ENCODE measurements around the gene WNT7A. TPM values are rescaled to one million over a fixed set of nuclear protein-coding genes. Genes with fewer than 3 reads are reported as not detected.
"Not testable (repeated sequence)": the region's sequence is repeated elsewhere in the genome, so short reads cannot be mapped to it uniquely, and the experiment has no call there.

WNT7A gene
- polyA plus RNA-seq: under 1 TPM; 0.09 to 0.37 TPM

DNA sequence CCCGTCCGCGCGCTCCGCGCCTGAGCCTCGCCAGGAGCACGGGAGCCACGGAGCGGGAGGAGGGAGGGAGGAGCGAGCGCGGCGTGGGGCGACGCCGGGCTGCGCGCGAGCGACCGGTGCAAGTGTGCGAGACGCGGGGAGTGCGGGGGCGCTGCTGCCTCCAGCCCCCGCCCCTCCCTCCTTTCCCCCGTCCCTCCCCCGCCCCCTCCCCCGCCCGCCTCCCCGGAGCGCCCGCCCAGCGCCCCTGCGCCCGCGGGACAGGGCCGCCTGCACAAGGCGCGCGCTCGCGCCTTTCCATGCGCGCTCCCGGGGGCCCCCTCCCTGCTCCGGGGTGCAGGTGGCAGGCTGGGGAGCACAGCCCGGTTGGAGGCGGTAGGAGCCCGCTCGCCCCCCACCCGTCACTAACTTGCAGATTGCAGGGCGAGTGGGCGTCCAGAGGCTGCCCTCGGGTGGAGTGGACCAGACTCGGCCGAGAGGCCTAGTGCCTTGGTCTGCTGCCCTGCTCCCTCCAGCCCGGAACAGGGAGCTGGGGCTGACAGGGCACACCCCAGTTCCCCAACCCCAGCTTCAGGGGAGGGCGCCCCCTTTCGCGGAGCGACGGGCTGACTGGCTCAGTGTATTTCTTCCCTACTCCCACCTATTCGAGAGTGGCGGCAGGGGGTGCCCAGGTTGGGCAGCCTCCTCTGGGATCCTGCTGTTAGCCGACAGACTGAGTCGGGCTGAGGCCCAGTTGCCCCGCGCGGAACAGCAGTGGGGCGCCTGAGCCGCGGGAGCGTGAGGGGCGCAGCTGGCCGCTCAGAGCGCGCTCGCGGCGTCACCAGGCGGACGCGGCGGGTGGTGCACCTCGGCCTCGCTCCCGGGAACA lies at the start of gene WNT7A:
WNT7A (minus strand) TSS at position 126 of the 865 bp plus-strand sequence. CDS start 255 bp downstream, outside the sequence.
- 2% methylated on average over 74 to 85 of the region's 90 CpGs for WGBS, 2 donors
- Histone ChIP-seq H3K27me3 (ENCODE audit: control insufficient read depth in 1 of 2, insufficient read depth in 2 of 2, low read length in 2 of 2) (peaks cover 22% of the 10 kb centered on the region in 2 donors), H3K9me3 (ENCODE audit: control insufficient read depth in 2 of 2, insufficient read depth in 1 of 2, low read depth in 1 of 2, low read length in 1 of 2) (peaks cover 0 to 5% of the 10 kb centered on the region in 2 donors), H3K27ac (ENCODE audit: low read depth in 2 of 2, low read length in 1 of 2) (no peak within 1 kb of the TSS), H3K36me3 (ENCODE audit: control insufficient read depth in 2 of 2, insufficient read depth in 2 of 2, low read length in 1 of 2) (no peaks in the 10 kb centered on the region), H3K4me1 (ENCODE audit: control insufficient read depth in 2 of 2, insufficient read depth in 2 of 2, low read length in 1 of 2) (peaks cover 12 to 16% of the 10 kb centered on the region in 2 donors), H3K4me3 (ENCODE audit: low read depth in 1 of 2, low read length in 2 of 2) (peak within 1 kb of the TSS; percentile 40 to 42)

DNA sequence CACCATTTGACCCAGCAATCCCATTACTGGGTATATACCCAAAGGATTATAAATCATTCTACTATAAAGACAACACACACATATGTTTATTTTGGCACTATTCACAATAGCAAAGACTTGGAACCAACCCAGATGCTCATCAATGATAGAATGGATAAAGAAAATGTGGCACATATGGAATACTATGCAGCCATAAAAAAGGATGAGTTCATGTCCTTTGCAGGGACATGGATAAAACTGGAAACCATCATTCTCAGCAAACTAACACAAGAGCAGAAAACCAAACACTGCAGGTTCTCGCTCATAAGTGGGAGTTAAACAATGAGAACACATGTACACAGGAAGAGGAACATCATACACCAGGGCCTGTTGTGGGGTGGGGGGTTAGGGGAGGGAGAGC lies 48.9 kb upstream of the WNT7A start:
- not testable (repeated sequence) for H3K27ac ChIP-seq (ENCODE audit: low read depth in 2 of 2, low read length in 1 of 2); H3K36me3 ChIP-seq (ENCODE audit: control insufficient read depth in 2 of 2, insufficient read depth in 2 of 2, low read length in 1 of 2); H3K4me1 ChIP-seq (ENCODE audit: control insufficient read depth in 2 of 2, insufficient read depth in 2 of 2, low read length in 1 of 2); H3K4me3 ChIP-seq (ENCODE audit: low read depth in 1 of 2, low read length in 2 of 2); H3K9me3 ChIP-seq (ENCODE audit: control insufficient read depth in 2 of 2, insufficient read depth in 1 of 2, low read depth in 1 of 2, low read length in 1 of 2); H3K27me3 ChIP-seq (ENCODE audit: control insufficient read depth in 1 of 2, insufficient read depth in 2 of 2, low read length in 2 of 2)
- WGBS, 2 donors: 86 to 90% methylated on average over 1 of the region's 1 CpG

DNA sequence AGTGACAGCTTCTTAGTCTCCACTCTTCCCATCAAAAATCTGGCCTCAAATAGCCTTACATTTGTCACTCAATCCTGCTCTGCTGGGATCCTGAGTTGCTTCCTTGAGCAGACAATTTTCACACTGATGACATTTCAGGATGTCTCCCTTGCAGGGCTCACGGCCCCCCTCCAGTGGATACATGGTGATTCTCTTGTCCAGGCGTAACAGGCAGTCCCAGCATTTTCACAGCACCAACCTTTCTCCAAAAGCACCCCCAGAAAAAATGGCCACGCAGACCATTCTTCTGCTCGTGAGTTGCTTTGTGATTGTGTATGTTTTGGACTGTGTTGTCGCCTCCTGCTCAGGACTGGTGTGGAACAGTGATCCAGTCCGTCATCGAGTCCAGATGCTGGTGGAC lies 47.4 kb upstream of the WNT7A start:
- Histone ChIP-seq H3K4me1 (ENCODE audit: control insufficient read depth in 2 of 2, insufficient read depth in 2 of 2, low read length in 1 of 2) (no peaks in the 10 kb centered on the region), H3K4me3 (ENCODE audit: low read depth in 1 of 2, low read length in 2 of 2) (no peak overlapping the region), H3K36me3 (ENCODE audit: control insufficient read depth in 2 of 2, insufficient read depth in 2 of 2, low read length in 1 of 2) (no peaks in the 10 kb centered on the region), H3K27me3 (ENCODE audit: control insufficient read depth in 1 of 2, insufficient read depth in 2 of 2, low read length in 2 of 2) (no peaks in the 10 kb centered on the region), H3K9me3 (ENCODE audit: control insufficient read depth in 2 of 2, insufficient read depth in 1 of 2, low read depth in 1 of 2, low read length in 1 of 2) (peaks cover 0 to 7% of the 10 kb centered on the region in 2 donors), H3K27ac (ENCODE audit: low read depth in 2 of 2, low read length in 1 of 2) (no peak overlapping the region)
- WGBS, 2 donors: 72 to 75% methylated on average over 7 of the region's 7 CpGs

DNA sequence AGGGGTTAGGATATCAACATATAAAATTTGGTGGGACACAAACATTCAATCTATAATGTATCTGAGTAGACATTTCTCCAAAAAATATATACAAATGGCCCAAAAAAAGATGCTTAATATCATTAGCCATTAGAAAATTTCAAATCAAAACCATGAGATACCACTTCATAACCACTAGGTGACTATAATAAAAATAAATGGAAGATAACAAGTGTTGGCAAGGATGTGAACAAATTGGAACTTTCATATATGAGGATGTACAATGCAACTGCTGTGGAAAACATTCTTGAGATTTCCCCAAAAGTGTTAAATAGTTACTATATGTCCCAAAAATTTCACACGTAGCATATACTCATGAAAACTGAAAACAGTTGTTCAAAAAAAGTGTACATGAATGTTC lies 36.5 kb upstream of the WNT7A start:
- Histone ChIP-seq H3K27me3 (ENCODE audit: control insufficient read depth in 1 of 2, insufficient read depth in 2 of 2, low read length in 2 of 2) (no peaks in the 10 kb centered on the region), H3K4me1 (ENCODE audit: control insufficient read depth in 2 of 2, insufficient read depth in 2 of 2, low read length in 1 of 2) (no peaks in the 10 kb centered on the region), H3K9me3 (ENCODE audit: control insufficient read depth in 2 of 2, insufficient read depth in 1 of 2, low read depth in 1 of 2, low read length in 1 of 2) (no peaks in the 10 kb centered on the region), H3K4me3 (ENCODE audit: low read depth in 1 of 2, low read length in 2 of 2) (no peak overlapping the region), H3K27ac (ENCODE audit: low read depth in 2 of 2, low read length in 1 of 2) (no peak overlapping the region), H3K36me3 (ENCODE audit: control insufficient read depth in 2 of 2, insufficient read depth in 2 of 2, low read length in 1 of 2) (no peaks in the 10 kb centered on the region)
- 90 to 94% methylated on average over 1 of the region's 1 CpG for WGBS, 2 donors

DNA sequence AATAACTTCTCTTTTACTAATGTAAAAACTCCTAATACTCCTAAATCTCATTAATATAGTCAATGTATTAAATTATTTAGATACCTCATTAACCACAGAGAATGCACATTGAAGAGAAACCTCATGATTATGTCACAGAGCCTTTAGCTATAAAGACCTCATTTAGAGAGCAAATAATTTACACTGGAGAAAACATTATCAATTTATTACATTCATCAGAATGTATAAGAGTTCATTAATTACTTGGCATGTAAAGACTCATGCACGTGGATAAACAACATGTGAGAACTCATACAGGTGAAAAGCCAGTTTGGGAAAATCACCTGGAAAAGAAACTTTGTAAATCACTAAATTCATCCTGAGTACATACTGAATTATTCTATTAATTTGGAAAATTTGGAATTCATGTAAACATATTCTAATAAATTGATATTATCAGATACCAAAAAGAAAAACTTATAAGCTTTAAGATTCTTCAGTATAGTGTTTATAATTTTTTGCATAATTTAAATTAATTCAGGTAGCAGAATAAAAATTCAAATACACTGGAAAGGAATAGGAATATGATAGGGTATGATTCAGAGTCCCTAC lies 22.9 kb upstream of the WNT7A start:
- WGBS, 2 donors: 65 to 66% methylated on average over 1 of the region's 1 CpG
- H3K9me3 ChIP-seq (ENCODE audit: control insufficient read depth in 2 of 2, insufficient read depth in 1 of 2, low read depth in 1 of 2, low read length in 1 of 2): peaks cover 12 to 16% of the 10 kb centered on the region in 2 donors
- peaks cover 0 to 2% of the 10 kb centered on the region in 2 donors for H3K27me3 ChIP-seq (ENCODE audit: control insufficient read depth in 1 of 2, insufficient read depth in 2 of 2, low read length in 2 of 2)
- no peaks in the 10 kb centered on the region for H3K36me3 ChIP-seq (ENCODE audit: control insufficient read depth in 2 of 2, insufficient read depth in 2 of 2, low read length in 1 of 2)
- no peak overlapping the region for H3K4me3 ChIP-seq (ENCODE audit: low read depth in 1 of 2, low read length in 2 of 2)
- no peaks in the 10 kb centered on the region for H3K4me1 ChIP-seq (ENCODE audit: control insufficient read depth in 2 of 2, insufficient read depth in 2 of 2, low read length in 1 of 2)
- H3K27ac ChIP-seq (ENCODE audit: low read depth in 2 of 2, low read length in 1 of 2): no peak overlapping the region

DNA sequence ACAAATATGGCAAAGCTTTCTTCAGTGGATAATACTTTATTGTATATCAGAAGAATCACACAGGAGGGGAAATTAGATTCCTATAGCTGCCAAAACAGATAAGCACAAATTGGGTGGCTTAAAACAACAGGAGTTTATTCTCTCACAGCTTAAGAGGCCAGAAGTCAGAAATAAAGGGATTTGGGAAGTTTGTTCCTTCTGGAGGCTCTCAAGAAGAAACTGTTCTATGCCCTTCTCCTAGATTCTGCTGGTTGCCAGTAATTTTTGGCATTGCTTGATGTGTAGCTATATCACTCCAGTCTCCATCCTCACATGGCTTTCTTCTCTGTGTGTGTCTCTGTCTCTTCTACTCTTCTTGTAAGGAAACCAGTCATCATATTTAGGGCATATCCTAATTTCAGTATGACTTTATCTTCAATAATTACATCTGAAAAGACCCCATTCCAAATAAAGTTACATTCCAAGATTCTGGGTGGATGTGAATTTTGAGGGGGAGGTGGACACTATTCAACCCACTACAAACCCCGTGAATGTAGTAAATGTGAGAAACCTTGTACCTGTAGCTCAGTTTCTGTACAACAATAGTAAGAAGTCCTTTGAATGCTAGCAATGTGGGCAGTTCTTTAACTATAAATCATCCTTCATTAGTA lies 22.2 kb upstream of the WNT7A start:
- H3K27me3 ChIP-seq (ENCODE audit: control insufficient read depth in 1 of 2, insufficient read depth in 2 of 2, low read length in 2 of 2): peaks cover 0 to 2% of the 10 kb centered on the region in 2 donors
- peaks cover 12 to 15% of the 10 kb centered on the region in 2 donors for H3K9me3 ChIP-seq (ENCODE audit: control insufficient read depth in 2 of 2, insufficient read depth in 1 of 2, low read depth in 1 of 2, low read length in 1 of 2)
- no peaks in the 10 kb centered on the region for H3K4me1 ChIP-seq (ENCODE audit: control insufficient read depth in 2 of 2, insufficient read depth in 2 of 2, low read length in 1 of 2)
- H3K36me3 ChIP-seq (ENCODE audit: control insufficient read depth in 2 of 2, insufficient read depth in 2 of 2, low read length in 1 of 2): no peaks in the 10 kb centered on the region
- 68 to 71% methylated on average over 1 of the region's 1 CpG for WGBS, 2 donors
- H3K4me3 ChIP-seq (ENCODE audit: low read depth in 1 of 2, low read length in 2 of 2): no peak overlapping the region
- no peak overlapping the region for H3K27ac ChIP-seq (ENCODE audit: low read depth in 2 of 2, low read length in 1 of 2)

DNA sequence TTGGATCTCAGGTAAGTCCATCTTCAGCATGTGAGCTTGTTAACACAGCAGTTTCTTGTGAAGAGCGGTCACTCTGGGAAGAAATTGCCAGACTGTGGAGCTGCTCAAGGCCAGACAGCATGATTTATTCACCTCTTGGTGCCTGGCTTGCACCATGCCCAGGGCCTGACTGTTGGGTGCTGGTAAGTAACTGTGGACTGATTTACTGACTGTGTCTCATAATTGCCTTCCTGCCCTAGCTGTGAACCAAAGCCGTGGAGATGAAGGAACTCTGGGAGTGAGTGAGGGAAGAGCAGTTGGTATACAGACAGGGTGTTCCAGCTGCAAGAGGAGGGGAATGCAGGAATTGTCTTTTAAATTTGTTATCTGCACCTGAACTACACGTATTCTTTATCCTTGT lies 18.5 kb upstream of the WNT7A start:
- Histone ChIP-seq H3K9me3 (ENCODE audit: control insufficient read depth in 2 of 2, insufficient read depth in 1 of 2, low read depth in 1 of 2, low read length in 1 of 2) (peaks cover 0 to 2% of the 10 kb centered on the region in 2 donors), H3K4me3 (ENCODE audit: low read depth in 1 of 2, low read length in 2 of 2) (no peak overlapping the region), H3K36me3 (ENCODE audit: control insufficient read depth in 2 of 2, insufficient read depth in 2 of 2, low read length in 1 of 2) (no peaks in the 10 kb centered on the region), H3K4me1 (ENCODE audit: control insufficient read depth in 2 of 2, insufficient read depth in 2 of 2, low read length in 1 of 2) (peaks cover 0 to 7% of the 10 kb centered on the region in 2 donors), H3K27ac (ENCODE audit: low read depth in 2 of 2, low read length in 1 of 2) (no peak overlapping the region), H3K27me3 (ENCODE audit: control insufficient read depth in 1 of 2, insufficient read depth in 2 of 2, low read length in 2 of 2) (peaks cover 0 to 2% of the 10 kb centered on the region in 2 donors)
- WGBS, 2 donors: 81 to 86% methylated on average over 3 of the region's 3 CpGs

DNA sequence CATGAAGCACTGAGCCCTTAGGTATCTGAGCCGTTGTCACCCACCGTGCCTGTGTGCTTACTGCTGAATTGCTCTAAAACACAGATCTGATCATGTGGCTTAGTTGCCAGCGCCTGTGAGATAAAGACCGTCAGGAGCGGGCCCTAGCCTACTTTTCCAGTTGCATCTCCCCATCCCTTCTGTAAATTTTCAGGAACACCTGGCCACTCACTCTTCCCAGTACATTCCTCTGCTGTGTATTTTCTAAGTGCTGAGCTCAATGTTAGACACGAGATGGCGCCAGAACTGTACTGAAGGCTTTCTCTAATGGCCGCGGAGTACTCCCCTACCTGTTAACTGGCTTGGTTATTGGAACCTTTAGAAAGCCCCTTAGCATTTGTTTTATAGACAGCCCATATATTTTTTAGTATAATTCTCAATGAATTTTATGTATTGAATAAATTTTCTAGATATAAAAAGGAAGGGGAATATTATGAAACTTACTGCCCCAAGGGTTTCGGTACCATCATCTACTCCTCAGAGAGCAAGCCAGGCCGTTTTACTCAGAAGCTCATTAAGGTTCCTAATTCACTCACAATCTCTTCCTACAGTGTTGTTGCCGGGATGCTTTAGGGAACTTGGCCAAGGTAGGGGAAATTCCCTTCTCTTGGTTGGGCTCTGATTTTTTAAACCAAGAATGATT lies 16.7 kb upstream of the WNT7A start:
- Histone ChIP-seq H3K36me3 (ENCODE audit: control insufficient read depth in 2 of 2, insufficient read depth in 2 of 2, low read length in 1 of 2) (no peaks in the 10 kb centered on the region), H3K27me3 (ENCODE audit: control insufficient read depth in 1 of 2, insufficient read depth in 2 of 2, low read length in 2 of 2) (no peaks in the 10 kb centered on the region), H3K9me3 (ENCODE audit: control insufficient read depth in 2 of 2, insufficient read depth in 1 of 2, low read depth in 1 of 2, low read length in 1 of 2) (peaks cover 0 to 2% of the 10 kb centered on the region in 2 donors), H3K27ac (ENCODE audit: low read depth in 2 of 2, low read length in 1 of 2) (no peak overlapping the region), H3K4me3 (ENCODE audit: low read depth in 1 of 2, low read length in 2 of 2) (peak overlapping the region in 1 of 2 donors; percentile 48), H3K4me1 (ENCODE audit: control insufficient read depth in 2 of 2, insufficient read depth in 2 of 2, low read length in 1 of 2) (peaks cover 0 to 7% of the 10 kb centered on the region in 2 donors)
- WGBS, 2 donors: 16 to 20% methylated on average over 12 of the region's 12 CpGs
